ENCODE measurements around the gene RPTOR. TPM values are rescaled to one million over a fixed set of nuclear protein-coding genes. Genes with fewer than 3 reads are reported as not detected.
"Not testable (repeated sequence)": the region's sequence is repeated elsewhere in the genome, so short reads cannot be mapped to it uniquely, and the experiment has no call there.

Gene RPTOR
- polyA plus RNA-seq, 3 donors from 2014 or later: 1.8 to 10.2 (median 3.8) TPM

DNA sequence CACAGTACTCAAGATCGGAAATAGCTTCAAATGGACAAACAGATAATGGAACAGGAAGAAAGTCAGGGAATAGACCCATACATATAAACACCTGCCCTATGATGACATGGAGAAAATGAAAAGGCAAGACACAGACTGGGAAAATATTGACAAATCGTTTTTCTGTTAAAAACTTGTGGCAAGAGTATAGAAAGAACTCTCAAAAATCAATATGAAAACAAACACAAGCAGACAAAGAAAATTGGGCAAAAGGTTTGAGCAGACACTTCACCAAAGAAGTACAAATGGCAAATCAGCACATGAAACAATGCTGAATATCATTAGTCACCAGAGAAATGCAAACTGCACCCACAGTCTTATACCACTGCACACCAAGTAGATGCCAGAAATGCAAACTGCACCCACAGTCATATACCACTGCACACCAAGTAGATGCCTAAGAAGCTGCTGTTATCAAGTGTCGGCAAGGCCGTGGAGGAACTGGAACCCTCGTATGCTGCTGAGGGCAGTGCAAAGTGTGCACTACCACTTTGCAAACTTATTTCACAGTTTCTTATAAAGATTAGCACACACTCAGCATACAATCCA, 323.5 kb downstream of the RPTOR start:
- peaks cover 27 to 32% of the 10 kb centered on the region in 2 donors for H3K4me1 Mint-ChIP-seq
- H3K4me3 Mint-ChIP-seq: no peak overlapping the region
- no peak for DNase-seq
- peaks cover 3 to 16% (median 12%) of the 10 kb centered on the region in 3 donors for H3K36me3 Mint-ChIP-seq
- no peaks in the 10 kb centered on the region for H3K9me3 Mint-ChIP-seq
- no peak overlapping the region for H3K27ac Mint-ChIP-seq
- H3K27me3 Mint-ChIP-seq (ENCODE audit: low read depth in 3 of 3): peaks cover 0 to 3% (median 0%) of the 10 kb centered on the region in 3 donors

DNA sequence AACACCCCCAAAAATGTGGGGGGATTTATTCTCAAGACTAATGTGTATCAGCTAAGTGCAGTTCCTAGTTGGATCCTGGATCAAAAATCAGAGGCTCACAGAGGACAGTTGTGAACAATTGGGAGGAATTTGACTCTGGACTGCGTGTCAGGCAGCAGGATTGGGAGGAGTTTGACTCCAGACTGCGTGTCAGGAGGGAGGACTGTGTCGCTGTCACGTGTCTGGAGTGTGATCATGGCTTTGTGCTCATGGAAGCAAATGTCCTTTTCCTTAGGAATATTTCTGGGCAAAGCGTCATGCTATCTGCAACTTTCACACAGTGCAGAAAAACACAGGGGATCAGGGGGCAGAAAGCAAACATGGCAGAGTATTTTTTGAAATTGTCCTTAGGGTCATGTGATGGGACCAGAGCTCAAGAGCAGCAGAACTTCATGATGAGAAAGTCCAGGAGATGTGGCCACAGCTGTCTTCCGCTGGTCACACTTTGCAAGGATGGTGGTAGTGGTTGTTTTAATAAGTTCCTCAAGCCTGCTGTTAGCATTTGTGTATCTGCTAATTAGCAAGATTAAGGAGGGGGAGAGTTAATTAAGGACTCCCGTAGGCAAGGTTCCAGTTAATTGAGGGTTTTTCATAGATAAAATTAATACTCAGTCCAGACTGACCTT, 325.0 kb downstream of the RPTOR start:
- no peak for DNase-seq
- H3K27me3 Mint-ChIP-seq (ENCODE audit: low read depth in 3 of 3): peaks cover 0 to 3% (median 3%) of the 10 kb centered on the region in 3 donors
- H3K4me3 Mint-ChIP-seq: no peak overlapping the region
- peaks cover 32 to 33% of the 10 kb centered on the region in 2 donors for H3K4me1 Mint-ChIP-seq
- H3K9me3 Mint-ChIP-seq: no peaks in the 10 kb centered on the region
- H3K36me3 Mint-ChIP-seq: peaks cover 1 to 4% (median 3%) of the 10 kb centered on the region in 3 donors
- H3K27ac Mint-ChIP-seq: peak overlapping the region in 1 of 6 donors; percentile 45

DNA sequence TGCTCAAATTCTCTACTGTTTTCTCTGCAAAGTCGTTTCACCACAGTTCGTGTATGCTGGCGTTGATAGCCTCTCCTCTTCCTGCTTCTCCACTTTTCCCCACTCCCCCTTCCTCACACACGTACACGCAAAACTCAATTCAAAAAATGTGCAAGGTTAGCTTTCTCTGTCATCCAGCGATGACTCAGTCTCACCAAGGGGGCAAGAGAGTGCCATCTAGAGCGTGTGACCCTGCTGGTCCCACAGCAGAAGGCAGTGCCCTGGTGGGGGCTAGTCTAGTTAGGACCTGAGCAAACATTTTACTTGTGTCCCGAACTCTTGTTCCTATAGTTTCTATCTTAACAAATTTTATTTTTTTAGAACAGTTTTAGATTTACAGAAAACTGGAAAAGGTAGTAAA, 325.8 kb downstream of the RPTOR start:
- H3K4me3 Mint-ChIP-seq: no peak overlapping the region
- no peak for DNase-seq
- H3K27me3 Mint-ChIP-seq (ENCODE audit: low read depth in 3 of 3): peaks cover 2 to 3% (median 3%) of the 10 kb centered on the region in 3 donors
- H3K4me1 Mint-ChIP-seq: peaks cover 32 to 33% of the 10 kb centered on the region in 2 donors
- peaks cover 4 to 11% (median 10%) of the 10 kb centered on the region in 3 donors for H3K36me3 Mint-ChIP-seq
- H3K27ac Mint-ChIP-seq: peak overlapping the region in 3 of 6 donors; percentile 13 to 58 (median 30)
- H3K9me3 Mint-ChIP-seq: no peaks in the 10 kb centered on the region

DNA sequence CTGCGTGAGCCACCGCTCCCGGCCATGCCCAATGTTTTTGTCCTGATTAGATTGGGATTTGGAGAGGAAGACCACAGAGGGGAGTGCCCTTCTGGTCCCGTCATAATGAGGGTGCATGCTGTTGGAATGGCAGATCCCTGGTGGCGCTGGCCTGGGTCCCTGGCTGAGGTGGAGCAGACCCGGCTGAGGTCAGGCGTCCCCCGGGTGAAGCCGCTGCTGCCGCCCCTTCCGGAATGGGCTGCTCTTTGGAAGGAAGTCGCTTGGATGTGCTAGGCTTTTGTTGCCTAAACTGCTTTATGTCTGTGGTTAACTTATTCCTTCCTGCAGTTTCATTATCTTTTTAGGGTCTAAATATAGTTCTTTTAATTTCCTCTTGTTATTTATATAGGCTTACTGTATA, 326.7 kb downstream of the RPTOR start:
- no peak for DNase-seq
- peak overlapping the region; percentile 18 to 66 (median 45) for H3K4me3 Mint-ChIP-seq
- H3K27ac Mint-ChIP-seq: peak overlapping the region in 2 of 6 donors; percentile 30 to 34
- H3K36me3 Mint-ChIP-seq: peaks cover 4 to 11% (median 9%) of the 10 kb centered on the region in 3 donors
- peaks cover 2 to 3% (median 3%) of the 10 kb centered on the region in 3 donors for H3K27me3 Mint-ChIP-seq (ENCODE audit: low read depth in 3 of 3)
- H3K4me1 Mint-ChIP-seq: peaks cover 30 to 31% of the 10 kb centered on the region in 2 donors
- H3K9me3 Mint-ChIP-seq: no peaks in the 10 kb centered on the region

DNA sequence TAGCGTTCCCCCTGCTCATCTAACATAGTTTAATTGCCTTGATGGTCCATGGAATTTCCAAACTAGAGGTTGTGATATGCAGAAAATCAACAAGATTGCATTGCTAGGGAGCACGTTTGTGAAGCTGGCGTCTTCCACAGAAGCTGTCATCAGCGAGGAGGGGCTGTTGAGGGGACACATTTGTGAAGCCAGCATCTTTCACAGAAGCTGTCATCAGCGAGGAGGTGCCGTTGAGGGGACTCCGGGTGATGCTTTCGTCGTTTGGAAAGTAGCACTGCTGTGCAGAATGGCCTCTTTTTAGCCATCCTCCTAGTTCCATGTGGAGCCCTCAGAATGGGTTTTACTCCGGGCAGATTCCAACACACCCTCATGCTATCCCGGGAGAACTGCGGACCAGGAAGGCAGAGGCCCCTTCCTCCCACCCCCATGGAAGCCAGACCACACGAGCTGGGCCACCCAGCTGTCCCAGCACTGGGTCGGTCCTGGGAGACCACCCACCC, 327.4 kb downstream of the RPTOR start:
- H3K9me3 Mint-ChIP-seq: no peaks in the 10 kb centered on the region
- H3K27me3 Mint-ChIP-seq (ENCODE audit: low read depth in 3 of 3): peaks cover 3 to 4% (median 3%) of the 10 kb centered on the region in 3 donors
- peaks cover 32% of the 10 kb centered on the region in 2 donors for H3K4me1 Mint-ChIP-seq
- DNase-seq: no peak
- H3K36me3 Mint-ChIP-seq: peaks cover 7 to 14% (median 10%) of the 10 kb centered on the region in 3 donors
- peak overlapping the region in 2 of 6 donors; percentile 34 to 46 for H3K27ac Mint-ChIP-seq
- H3K4me3 Mint-ChIP-seq: peak overlapping the region; percentile 18 to 66 (median 45)

DNA sequence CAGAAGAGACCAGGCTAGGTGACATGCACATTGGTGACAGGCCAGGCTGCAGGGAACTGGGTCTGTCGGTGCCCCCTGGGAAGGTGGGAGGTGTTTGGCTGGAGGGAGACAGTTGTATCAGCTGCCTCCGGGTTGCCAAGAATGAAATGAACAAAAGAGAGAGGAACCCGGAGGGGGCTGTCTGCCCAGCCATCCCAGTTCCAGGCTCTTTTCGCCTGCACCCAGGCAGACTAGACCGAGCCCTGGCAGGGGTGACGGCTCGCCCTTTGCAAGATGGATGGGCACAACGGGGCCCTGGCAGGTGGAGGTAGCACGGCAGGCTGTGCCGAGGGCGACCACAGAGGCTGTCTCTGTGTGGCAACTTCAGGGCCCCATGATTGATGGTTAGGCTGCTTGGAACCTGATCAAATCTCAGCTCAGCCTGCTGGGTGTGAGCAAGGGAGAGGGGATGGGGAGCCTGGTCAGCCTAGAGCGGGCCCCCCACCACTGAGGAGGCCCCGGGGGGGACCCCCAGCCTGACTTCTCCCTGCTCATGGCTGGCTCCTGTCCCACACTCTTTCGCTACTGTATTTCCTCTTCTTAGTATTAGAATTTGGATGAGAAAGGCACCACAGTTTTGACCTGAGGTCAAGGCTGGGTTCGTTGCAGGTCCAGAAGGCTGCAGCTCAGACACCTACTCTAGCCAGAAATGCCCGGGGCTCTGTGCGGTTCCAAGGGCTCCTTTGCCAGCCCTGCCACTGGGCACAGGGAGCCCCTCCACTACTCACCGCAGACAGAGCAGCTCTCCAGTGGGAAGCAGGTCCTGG, 328.1 kb downstream of the RPTOR start:
- Mint-ChIP-seq H3K4me1 (peaks cover 38 to 39% of the 10 kb centered on the region in 2 donors), H3K27me3 (ENCODE audit: low read depth in 3 of 3) (peaks cover 3 to 4% (median 3%) of the 10 kb centered on the region in 3 donors), H3K36me3 (peaks cover 11 to 17% (median 13%) of the 10 kb centered on the region in 3 donors), H3K27ac (peak overlapping the region in 1 of 6 donors; percentile 30), H3K9me3 (no peaks in the 10 kb centered on the region), H3K4me3 (peak overlapping the region in 1 of 5 donors; percentile 30)
- DNase-seq: no peak

DNA sequence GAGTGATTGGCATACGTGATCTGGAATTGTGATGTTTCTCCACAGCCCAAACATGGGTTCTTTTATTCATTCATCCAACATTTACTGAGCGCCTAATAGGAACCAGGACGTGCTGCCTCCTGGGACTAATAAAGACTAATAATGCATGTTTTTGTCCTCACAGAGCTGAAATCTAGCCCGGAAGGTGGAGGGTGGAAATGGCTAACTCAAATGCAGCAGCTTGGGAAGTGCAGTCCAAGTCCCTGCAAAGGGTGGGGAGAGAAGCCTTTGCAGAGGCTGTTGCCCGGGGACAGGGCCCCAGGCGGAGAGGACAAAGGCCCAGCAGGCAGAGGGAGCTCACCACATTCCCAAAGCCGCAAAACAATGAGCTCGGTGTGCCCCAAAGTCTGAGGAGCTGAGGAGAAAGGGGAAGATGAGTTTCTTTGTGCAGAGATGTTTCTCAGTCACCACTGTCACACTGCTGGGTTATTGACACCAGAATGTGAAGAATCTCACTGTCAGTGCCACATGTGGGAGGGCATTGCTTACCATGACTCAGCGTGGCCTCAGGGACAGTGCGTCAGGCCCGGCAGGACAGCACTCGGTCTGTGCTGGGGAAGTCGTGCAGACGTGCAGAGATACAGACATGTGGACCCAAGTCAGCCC, 328.8 kb downstream of the RPTOR start:
- Mint-ChIP-seq H3K9me3 (no peaks in the 10 kb centered on the region), H3K4me1 (peaks cover 44 to 45% of the 10 kb centered on the region in 2 donors), H3K27me3 (ENCODE audit: low read depth in 3 of 3) (peaks cover 3 to 4% (median 3%) of the 10 kb centered on the region in 3 donors), H3K36me3 (peaks cover 11 to 15% (median 13%) of the 10 kb centered on the region in 3 donors), H3K27ac (peak overlapping the region in 2 of 6 donors; percentile 18 to 30), H3K4me3 (no peak overlapping the region)
- no peak for DNase-seq

DNA sequence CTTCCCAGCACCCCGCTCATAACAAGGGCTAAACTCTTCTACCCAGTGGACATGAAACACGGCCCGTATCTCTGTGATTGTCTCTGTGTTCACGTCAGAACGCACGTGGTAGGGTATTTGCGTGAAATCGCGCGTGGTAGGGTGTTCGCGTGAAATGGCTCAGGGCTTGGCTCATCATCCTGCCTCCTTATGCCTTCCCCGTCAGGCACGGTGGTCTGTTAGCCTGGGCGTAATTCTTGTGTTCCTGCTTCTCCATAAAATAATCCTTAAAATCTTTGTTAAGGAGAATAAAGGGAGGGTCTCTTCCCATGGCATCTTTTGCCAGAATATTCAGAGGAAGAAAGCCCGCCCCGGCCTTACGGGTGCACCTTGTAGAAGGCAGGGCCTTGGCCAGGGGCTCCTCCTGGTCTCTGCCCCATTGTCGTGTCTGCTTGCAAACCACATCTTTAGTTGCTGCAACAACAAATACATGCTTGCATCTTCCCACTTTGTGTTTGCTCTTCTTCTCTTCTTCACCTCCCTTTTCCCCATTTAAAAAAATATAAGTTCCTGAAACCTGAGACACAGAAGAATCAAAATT, 330.3 kb downstream of the RPTOR start:
- Mint-ChIP-seq H3K4me3 (no peak overlapping the region), H3K4me1 (peaks cover 40 to 45% of the 10 kb centered on the region in 2 donors), H3K27ac (peak overlapping the region in 2 of 6 donors; percentile 22 to 23), H3K36me3 (peaks cover 11 to 15% (median 13%) of the 10 kb centered on the region in 3 donors), H3K9me3 (no peaks in the 10 kb centered on the region), H3K27me3 (ENCODE audit: low read depth in 3 of 3) (peaks cover 3 to 4% (median 3%) of the 10 kb centered on the region in 3 donors)
- DNase-seq: no peak

DNA sequence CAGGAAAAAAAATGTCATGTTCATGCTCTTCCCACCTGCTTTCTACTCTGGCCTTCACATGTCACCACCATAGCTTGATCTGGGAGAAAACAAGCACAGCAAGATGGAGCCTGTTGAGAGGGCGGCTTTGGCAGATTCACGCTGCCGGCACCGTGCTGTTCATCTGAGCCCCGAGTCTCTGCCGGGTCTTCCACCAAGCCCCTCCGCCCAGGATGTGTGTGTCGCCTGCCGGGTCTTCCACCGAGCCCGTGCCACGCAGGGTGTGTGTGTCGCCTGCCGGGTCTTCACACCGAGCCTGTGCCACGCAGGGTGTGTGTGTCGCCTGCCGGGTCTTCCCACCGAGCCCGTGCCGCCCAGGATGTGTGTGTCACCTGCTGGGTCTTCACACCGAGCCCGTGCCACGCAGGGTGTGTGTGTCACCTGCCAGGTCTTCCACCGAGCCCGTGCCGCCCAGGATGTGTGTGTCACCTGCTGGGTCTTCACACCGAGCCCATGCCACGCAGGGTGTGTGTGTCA, 330.9 kb downstream of the RPTOR start:
- peaks cover 34 to 41% of the 10 kb centered on the region in 2 donors for H3K4me1 Mint-ChIP-seq
- not testable (repeated sequence) for H3K9me3 Mint-ChIP-seq

DNA sequence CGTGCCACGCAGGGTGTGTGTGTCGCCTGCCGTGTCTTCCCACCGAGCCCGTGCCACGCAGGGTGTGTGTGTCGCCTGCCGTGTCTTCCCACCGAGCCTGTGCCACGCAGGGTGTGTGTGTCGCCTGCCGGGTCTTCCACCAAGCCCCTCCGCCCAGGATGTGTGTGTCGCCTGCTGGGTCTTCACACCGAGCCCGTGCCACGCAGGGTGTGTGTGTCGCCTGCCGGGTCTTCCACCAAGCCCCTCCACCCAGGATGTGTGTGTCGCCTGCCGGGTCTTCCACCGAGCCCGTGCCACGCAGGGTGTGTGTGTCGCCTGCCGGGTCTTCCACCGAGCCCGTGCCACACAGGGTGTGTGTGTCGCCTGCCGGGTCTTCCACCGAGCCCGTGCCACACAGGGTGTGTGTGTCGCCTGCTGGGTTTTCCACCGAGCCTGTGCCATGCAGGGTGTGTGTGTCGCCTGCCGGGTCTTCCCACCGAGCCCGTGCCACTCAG, 331.9 kb downstream of the RPTOR start:
- peak overlapping the region in 5 of 6 donors; percentile 56 to 93 (median 87) for H3K27ac Mint-ChIP-seq
- H3K4me3 Mint-ChIP-seq: peak overlapping the region in 3 of 5 donors; percentile 82 to 86 (median 83)

More for the DNA sequence above, 330.9 kb downstream of the RPTOR start:
- not testable (repeated sequence) for H3K27ac Mint-ChIP-seq; DNase-seq; H3K4me3 Mint-ChIP-seq; H3K27me3 Mint-ChIP-seq (ENCODE audit: low read depth in 3 of 3)
- H3K36me3 Mint-ChIP-seq: peaks cover 11 to 15% (median 13%) of the 10 kb centered on the region in 3 donors

DNA sequence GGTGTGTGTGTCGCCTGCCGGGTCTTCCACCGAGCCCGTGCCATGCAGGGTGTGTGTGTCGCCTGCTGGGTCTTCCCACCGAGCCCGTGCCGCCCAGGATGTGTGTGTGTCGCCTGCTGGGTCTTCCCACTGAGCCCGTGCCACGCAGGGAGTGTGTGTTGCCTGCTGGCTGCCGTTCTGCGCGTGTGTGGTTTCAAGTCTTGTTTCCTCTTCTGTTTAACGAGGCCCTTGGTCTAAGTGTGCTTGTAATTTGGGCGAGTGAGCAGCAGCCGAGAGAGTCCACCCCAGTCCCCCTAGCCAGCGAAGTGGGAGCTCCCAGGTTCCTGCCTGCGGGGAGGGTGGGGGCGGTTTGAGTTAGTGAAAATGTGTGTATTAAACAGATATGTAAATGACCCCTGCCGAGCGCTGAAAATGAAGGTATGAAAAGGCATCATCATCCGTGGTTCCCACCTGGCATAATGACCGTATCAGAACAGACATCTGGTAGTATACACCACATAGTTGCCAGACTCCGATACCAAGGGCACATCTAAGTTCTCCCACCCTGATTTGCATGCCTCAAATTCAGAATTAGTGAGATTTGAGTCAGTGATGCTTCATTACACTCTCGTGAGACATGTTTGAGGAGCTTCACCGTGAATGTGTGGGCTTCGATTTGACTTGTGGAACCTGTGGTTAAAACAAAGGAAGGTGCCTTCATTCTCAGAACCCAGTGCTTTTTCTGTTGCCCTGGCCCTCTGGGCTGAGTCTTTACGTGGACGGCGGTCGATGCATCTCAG, 332.5 kb downstream of the RPTOR start:
- no peaks in the 10 kb centered on the region for H3K9me3 Mint-ChIP-seq
- H3K36me3 Mint-ChIP-seq: peaks cover 16 to 25% (median 23%) of the 10 kb centered on the region in 3 donors
- H3K27me3 Mint-ChIP-seq (ENCODE audit: low read depth in 3 of 3): peaks cover 1 to 4% (median 3%) of the 10 kb centered on the region in 3 donors
- peak overlapping the region; percentile 52 to 86 (median 82) for H3K4me3 Mint-ChIP-seq
- DNase-seq: peak in 2 of 3 donors; percentile 17 to 41
- peak overlapping the region; percentile 56 to 93 (median 83) for H3K27ac Mint-ChIP-seq
- peaks cover 18 to 25% of the 10 kb centered on the region in 2 donors for H3K4me1 Mint-ChIP-seq

More for the DNA sequence above, 331.9 kb downstream of the RPTOR start:
- not testable (repeated sequence) for H3K27me3 Mint-ChIP-seq (ENCODE audit: low read depth in 3 of 3); H3K9me3 Mint-ChIP-seq; DNase-seq
- peaks cover 24 to 31% of the 10 kb centered on the region in 2 donors for H3K4me1 Mint-ChIP-seq
- H3K36me3 Mint-ChIP-seq: peaks cover 11 to 20% (median 19%) of the 10 kb centered on the region in 3 donors

Measured in immature natural killer cell (primary cell).